HG03097 (cell line): ENCODE results near the gene PRPF31.

Experiments
- ATAC-seq: cut with Tn5 transposase; IDR thresholded peaks from one replicate; pipeline ENCODE4 v1.9.1; 2021; ENCODE audit not compliant: unreplicated experiment, low FRiP score

The PRPF31 gene

GRCh38 chr19:54138489-54139256, 23.1 kb downstream of the PRPF31 start:
- no peak for ATAC-seq

DNA sequence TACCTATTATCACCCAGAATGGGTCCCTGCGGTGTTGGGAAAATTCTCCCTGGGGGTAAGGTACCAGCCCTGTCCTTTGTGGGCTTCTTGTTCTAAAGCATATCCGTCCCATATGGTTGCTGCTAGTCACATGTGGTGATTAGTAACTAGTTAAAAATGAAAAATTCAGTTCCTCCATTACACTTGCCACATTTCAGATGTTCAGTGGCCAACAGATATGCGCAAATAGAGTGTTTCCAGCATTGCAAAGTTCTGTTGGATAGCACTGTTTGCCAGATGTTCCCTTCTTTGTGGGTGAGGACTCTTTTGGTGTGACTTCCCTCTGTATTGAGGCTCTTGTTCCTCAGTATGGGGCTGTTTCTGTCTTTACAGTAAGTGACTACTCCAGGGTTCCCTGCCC, 25.8 kb downstream of the PRPF31 start:
- no peak for ATAC-seq

- no peak for ATAC-seq
These were observed 26.7 kb downstream of the PRPF31 start for GRCh38 chr19:54142166-54142780.

GRCh38 chr19:54145541-54146158, 30.1 kb downstream of the PRPF31 start:
- no peak for ATAC-seq

DNA sequence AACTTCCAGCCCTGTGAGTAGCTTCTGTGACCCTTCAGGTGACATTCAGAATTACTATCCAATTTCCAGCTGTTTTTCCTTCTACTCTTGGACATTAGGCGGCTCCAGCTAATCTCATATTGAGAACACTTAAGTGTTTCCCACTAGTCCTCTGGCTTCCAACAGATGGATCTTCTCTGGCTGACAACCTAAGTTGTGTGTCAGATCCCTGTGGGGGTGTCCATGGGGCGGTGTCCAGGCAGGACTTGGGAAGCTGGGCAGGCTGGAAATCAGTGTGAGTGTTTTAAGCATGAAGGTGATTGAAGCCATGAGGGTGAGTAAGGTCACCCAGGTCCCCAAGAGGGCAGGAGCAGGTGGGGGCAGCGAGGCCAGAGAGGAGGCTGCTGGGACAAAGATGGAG, 32.1 kb downstream of the PRPF31 start:
- no peak for ATAC-seq

DNA sequence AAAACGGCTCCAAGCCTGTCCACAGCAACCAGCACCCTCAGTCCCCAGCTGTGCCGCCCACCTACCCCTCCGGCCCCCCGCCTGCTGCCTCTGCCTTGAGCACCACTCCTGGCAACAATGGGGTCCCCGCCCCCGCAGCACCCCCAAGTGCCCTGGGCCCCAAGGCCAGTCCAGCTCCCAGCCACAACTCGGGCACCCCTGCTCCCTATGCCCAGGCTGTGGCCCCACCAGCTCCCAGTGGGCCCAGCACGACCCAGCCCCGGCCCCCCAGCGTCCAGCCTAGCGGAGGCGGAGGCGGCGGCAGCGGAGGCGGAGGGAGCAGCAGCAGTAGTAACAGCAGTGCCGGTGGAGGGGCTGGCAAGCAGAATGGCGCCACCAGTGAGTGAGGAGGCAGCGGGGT, 32.6 kb downstream of the PRPF31 start:
- ATAC-seq = no peak

- no peak for ATAC-seq
These were observed 33.7 kb downstream of the PRPF31 start for GRCh38 chr19:54149021-54149812.

GRCh38 chr19:54151362-54152035, 35.9 kb downstream of the PRPF31 start:
- ATAC-seq = no peak

- ATAC-seq = no peak
These were observed 36.7 kb downstream of the PRPF31 start for GRCh38 chr19:54152267-54152666.

DNA sequence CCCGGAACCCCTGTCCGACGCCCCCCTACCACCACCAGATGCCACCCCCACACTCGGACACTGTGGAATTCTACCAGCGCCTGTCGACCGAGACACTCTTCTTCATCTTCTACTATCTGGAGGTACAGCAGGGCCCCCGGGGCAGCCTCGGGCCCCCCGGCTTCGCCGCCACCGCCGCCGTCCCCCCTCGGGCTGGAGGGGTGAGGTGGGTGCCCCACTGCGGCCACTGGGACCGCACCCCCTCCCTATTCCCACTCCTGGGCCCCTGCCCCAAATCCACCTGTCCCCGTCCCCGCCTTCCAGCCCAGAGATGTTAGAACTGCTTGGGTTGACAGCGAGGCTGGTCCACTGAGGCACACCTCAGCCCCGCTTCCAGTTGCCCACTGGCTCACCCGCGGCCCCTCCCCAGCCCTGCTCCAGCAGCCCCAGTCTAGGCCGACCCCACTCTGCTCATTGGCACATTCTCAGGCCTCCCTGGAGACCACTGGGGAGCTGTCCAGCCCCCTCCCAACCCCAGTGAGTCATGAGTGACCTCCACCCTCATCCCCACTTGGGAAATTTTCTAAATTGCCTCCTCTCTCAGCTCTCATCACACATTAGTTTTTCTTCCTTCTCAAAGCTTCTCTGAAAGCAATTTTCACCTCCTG, 37.4 kb downstream of the PRPF31 start:
- ATAC-seq = no peak

DNA sequence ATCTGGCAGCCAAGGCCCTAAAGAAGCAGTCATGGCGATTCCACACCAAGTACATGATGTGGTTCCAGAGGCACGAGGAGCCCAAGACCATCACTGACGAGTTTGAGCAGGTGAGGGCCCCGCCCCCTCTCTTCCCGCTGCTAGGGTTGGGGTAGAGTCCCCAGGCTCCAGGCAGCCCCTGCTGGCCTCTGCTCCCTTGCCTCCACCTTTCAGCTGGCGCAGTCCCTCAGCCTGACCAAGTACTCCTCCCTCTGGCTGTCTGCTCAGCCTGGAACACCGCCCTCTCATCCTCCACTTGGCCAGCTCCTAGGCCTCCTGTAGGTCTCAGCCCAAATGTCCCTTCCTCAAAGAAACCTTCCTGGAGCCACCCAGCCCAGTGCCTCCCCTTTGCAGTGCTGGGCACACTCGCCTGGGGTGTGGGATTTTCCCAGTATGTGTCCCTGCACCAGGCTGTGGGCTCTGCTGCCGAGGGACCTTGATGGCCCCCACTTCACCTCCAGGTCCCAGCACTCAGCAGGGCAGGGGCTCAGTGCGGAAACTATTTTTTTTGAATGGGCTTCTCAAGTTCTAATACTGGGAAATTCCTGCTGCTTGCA, 38.3 kb downstream of the PRPF31 start:
- ATAC-seq = no peak

- no peak for ATAC-seq
These were observed 39.2 kb downstream of the PRPF31 start for GRCh38 chr19:54154603-54155345.

- no peak for ATAC-seq
These were observed 40.1 kb downstream of the PRPF31 start for GRCh38 chr19:54155694-54156093.

GRCh38 chr19:54156490-54156889, 40.9 kb downstream of the PRPF31 start:
- no peak for ATAC-seq

DNA sequence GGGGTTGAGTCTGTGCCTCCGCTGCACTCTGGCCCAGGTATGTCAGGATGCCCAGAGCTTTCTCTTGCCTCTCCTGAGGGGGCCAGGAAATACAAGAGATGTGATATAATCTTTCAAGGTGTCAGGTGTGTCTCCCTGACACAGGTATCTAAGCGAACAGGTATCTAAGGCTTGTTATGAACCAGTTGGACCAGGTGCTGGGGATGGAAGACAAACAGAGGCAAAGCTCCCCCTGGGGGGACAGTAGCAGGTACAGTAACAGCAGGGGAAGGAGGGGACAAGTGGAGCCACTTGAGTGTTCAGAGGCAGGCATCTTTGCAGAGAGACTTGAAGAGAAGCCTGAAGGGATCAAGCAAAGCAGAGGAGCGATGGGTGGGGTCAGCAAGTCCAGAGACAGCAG, 41.4 kb downstream of the PRPF31 start:
- no peak for ATAC-seq

DNA sequence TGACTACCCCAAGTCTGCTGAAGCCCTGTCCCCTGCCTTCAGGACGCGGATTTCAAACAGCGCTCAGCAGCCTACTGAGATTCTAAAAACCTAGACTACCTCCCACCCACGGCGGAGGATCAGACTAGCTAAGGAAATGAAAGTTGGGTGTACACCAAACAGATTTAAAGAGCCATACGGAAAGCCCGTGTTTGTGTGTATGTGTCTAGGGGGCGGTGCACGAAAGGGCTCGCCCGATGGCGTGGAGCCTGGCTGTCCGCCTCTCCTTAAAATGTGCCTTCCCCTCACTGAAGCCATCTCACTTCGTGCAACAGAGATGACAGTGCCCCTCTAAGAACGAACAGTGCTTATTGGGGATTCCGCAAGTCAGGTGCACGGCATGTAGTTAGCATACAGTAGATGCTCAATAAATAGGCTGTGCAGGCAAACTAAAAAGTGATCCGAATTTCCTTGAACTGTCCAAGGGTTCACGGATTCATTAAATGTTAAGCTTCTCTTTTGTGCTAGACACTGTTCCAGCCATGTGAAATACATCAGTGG, 43.3 kb downstream of the PRPF31 start:
- ATAC-seq = no peak

DNA sequence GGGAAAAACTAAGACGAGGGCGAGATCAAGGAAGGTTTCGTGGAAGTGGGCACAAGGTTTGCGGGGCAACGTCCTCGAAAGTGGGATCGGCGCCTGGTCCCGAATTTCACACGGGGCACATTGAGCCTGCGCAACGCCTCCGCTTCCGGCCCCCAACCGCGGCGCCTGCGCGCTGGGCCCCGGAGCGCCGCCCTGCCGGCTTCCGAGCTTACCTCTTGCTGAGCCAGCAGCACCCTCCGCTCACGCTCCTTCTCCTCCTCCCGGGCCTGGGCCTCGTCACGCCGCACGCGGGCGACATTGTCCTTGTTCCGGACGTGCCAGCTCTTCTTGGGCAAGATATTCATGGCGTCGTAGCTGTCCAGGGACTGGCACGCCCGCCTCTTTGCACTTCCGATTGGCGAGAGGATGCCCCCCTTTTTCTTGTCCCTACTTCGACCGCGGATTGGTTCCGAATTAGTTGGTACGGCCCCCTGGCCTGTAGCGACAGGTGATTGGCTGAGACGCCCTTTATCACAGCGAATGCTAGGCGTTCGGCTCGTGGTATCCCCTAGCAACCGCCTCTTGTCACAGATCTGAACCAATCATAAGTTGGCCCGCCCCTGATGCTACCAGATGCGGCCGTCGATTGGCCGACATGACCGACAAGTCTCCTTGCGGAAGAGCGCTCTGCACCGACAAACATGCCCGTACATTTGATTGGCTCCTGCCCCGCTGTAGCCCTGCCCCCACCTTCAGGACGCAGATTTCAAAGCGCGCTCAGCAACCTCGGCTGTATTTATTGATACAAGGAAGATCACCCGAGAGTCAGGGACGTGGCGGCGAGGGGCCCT, 44.0 kb downstream of the PRPF31 start, which contains the start of gene LENG1:
Gene LENG1, minus strand, starts transcription at position 370 of the 830 bp plus-strand sequence. Its CDS starts 26 bp downstream, at position 344.
- peak; percentile 85 for ATAC-seq
